ENCODE measurements around the gene JAKMIP3.

GRCh38 chr10:132045324-132045723, 20.4 kb upstream of the JAKMIP3 start:
- TF ChIP-seq CTCF (IDR thresholded peaks at IDR 0.05) (no peak), POLR2A (IDR thresholded peaks at IDR 0.05) (no peak)
